ENCODE data around the gene TRPC3.

Gene TRPC3

GRCh38 chr4:121951521-121952110, at the start of gene TRPC3:
Gene TRPC3 (minus strand): TSS chr4:121952060. CDS start chr4:121951680, 380 bp downstream.
- DNase-seq, result peak; percentile 78

GRCh38 chr4:122000849-122001248, 49.0 kb upstream of the TRPC3 start:
- DNase-seq, result no peak

GRCh38 chr4:121998024-121998423, 46.2 kb upstream of the TRPC3 start:
- DNase-seq, result no peak

DNA sequence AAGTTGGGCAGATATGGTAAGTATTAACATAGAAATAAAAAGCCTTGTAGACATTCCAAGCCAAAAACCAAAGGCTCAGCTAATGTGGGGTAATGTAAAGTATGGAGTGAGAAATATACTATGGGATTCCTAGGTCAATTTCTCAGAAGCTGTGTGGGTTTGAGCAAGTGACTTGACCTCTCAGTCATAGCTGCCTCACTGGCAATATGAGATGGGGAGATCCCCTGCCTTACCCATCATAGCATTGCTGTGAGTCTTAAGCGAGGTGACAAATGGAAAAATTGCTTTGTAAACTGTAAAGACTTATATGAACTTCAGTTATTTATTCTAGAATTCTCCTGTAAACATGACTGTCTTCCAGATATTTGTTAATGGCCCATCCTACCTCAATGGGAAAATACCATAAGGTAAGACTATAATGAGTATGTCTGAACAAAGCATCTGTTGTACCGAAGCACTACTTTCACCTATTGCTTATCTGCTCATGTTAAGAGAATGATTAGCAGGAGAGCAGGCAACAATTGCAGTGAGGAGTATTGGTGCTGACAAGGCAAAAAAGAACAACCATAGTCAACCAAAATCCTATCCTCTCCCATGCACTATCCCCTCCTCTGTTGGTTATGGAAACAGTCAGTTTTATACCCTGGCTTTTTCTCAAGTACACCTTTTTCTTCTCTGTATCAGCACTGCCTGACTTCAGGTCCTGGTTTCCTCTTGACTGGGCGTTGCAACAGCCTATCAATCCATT, 44.1 kb upstream of the TRPC3 start:
- DNase-seq, result no peak

GRCh38 chr4:121991968-121992367, 40.1 kb upstream of the TRPC3 start:
- no peak for DNase-seq

- DNase-seq, result no peak
Observed at GRCh38 chr4:121990489-121990888, 38.6 kb upstream of the TRPC3 start.

DNA sequence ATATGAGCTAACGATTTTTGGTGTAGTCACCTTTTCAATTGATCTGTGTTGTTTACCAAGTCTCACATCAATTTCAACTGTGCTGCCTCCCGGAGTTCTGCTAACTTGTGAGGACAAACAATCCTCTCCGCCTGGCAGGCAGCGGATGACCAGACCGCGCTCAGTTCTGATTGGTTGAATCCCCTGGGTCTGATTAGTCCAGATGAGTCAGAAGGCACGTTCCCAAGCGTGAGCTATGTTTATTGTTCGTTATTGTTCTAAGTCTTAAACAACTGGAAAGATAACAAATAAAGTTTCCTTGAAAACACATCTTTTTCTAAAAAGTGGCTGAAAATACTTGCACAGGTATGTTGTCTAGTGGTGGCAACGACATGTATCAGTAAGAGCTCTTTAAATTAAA, 37.9 kb upstream of the TRPC3 start:
- DNase-seq, result no peak

GRCh38 chr4:121988950-121989349, 37.1 kb upstream of the TRPC3 start:
- DNase-seq, result no peak

DNA sequence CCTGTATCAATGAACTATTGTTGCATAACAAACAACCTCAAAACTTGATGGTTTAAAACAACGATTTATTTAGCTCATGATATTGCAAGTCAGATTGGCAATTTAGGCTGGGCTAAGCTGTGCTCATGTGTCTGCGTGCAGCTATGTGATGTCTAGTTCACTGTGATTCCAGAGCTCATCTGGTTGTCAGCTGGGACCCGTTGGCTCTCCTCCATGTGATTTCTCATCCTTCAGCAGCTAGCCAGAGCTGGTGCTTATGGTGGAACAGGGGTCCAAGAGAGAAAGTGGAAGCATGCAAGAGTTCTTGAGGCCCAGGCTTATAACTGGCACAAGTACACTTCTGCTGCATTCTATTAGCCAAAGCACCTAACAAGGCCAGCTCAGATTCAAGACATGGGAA, 28.8 kb upstream of the TRPC3 start:
- DNase-seq, result peak; percentile 18

DNA sequence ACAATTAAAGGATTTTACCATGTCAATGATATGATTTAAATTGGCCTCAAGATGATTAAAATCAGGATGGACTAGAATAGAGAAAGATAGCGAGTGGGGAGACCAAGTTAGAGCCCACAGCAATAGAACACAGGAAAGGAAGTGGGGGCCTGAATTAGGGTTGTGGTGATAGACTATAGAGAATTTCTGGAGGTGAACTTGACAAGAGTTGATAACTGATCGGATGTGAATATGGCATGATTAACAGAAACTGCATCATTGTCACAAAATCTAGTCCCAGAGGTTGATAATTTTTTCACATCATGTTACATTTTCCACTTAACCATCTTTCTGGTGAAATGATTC, 26.3 kb upstream of the TRPC3 start:
- no peak for DNase-seq

DNA sequence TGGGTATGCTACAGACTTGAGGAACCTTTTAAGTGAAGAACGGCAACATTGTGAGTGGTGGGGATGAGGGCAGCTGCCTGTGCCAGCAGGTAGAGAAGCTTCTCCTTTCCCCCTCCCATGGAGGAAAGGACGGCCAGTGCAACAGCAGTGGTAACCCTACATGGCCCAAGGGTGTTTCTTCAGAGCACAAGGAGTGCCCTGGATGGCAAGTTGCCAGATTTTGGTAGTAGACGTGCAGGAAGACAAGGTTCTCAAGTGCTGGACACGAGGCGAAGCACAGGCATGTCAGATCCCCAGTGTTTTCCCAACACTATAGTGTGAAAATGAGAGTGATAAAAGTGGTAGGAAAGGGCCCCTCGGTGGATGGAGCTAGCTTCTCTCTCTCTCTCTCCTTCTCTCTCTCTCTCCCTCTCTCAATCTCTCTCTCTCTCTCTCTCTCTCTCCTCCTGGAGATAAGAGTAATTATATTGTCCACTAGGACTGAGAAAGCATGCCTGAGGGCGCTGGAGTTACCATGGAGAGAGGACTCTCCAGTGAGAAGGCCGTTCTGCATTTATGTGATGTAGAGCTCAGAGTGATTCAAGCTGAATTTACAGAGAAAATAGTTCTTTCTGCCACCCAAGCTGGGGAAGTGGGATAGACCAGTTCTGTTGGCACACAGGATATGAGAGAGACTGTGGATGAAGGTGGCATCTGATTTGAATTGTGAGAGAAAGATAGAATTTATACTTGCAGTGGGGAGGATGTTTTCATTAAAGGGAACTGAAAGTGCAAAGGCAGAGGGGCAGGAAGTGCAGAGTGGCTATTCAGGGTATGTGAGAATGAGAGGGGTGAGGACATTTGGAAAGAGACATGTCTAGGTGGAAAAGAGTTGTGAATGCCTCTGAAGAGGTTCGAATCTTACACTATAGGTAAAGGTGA, 25.7 kb upstream of the TRPC3 start:
- DNase-seq, result no peak

- DNase-seq, result no peak
Observed at GRCh38 chr4:121975784-121976183, 23.9 kb upstream of the TRPC3 start.

DNA sequence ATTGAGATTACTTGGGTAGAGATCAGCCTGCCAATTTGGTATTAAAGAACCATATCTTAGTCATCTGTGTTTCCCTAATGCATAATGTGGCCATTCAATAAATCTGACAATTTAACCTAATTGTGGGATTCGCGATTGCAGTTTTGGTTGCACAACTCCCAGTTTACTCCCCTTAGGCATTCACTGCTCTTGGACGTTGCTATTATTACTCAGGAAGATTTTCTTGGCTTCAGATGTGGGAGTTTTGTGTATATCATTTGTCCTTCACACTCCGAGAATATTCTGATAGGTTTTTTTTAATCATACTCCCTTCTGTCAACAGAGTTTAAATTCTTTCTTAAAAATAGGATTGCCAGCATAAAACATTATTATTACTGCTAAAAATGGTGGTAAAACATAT, 22.0 kb upstream of the TRPC3 start:
- DNase-seq, result no peak

GRCh38 chr4:121968859-121969258, 17.0 kb upstream of the TRPC3 start:
- DNase-seq, result no peak

- no peak for DNase-seq
Observed at GRCh38 chr4:121964958-121965357, 13.1 kb upstream of the TRPC3 start.

GRCh38 chr4:121960818-121961217, 9.0 kb upstream of the TRPC3 start:
- DNase-seq, result no peak

GRCh38 chr4:121958777-121959176, 6.9 kb upstream of the TRPC3 start:
- no peak for DNase-seq

GRCh38 chr4:121957266-121957665, 5.4 kb upstream of the TRPC3 start:
- no peak for DNase-seq

GRCh38 chr4:121953860-121954259, 2.0 kb upstream of the TRPC3 start:
- no peak for DNase-seq

GRCh38 chr4:121952290-121952689, 430 bp upstream of the TRPC3 start:
- DNase-seq, result no peak

GRCh38 chr4:121950680-121951520, 960 bp downstream of the TRPC3 start:
- DNase-seq, result peak; percentile 72

- peak; percentile 92 for DNase-seq
Observed at GRCh38 chr4:121950212-121950679, 1.6 kb downstream of the TRPC3 start.

DNA sequence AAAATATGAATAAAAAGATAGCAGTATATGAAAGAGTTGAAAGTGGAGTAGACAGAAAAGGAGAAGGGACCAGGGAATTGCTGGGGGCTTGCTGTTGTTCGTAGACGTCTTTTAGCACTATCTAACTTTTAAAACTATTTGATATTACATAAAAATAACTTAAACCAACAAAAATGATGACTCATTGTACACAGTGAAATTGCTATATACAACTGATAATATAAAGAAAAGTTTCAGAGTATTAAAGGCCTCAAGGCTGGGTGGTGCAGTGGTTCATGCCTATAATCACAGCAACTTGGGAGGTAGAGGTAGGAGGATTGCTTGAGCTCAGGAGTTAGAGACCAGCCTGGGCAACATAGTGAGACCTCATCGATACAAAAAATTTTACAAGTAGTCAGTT, 5.2 kb downstream of the TRPC3 start:
- no peak for DNase-seq
